GM12878 (cell line): ENCODE results near the gene TPGS1. TPM values are rescaled to one million over a fixed set of nuclear protein-coding genes. Genes with fewer than 3 reads are reported as not detected.

ENCODE experiments used
- ATAC-seq: fragments of 200-7000 bp; cut with Tn5 transposase; 3 replicates; pipeline ENCODE4 v1.9.1; 2020; ENCODE audit warnings: mild to moderate bottlenecking, moderate library complexity
- BruUV-seq: library from RNA; stranded (reverse); fragments of 400-500 nt; replicated peaks from 2 replicates; lab custom pipeline; 2021; lab: Mats Ljungman, UMichigan
- CTCF ChIA-PET: fragments of 300-600 bp; sonication (Branson Sonifier 250); formaldehyde crosslinking; extraction: SDS; loops from one replicate; lab custom pipeline; 2021; ENCODE audit warnings: inconsistent platforms; lab: Yijun Ruan, JAX
- POLR2A ChIA-PET: fragments of 350-600 bp; formaldehyde crosslinking; extraction: SDS; loops from one replicate; lab custom pipeline; 2021; ENCODE audit warnings: inconsistent platforms; lab: Charles Lee
- RAD21 ChIA-PET: fragments of 300-600 bp; sonication (Branson Sonifier 250); formaldehyde crosslinking; loops from one replicate; lab custom pipeline; 2023; ENCODE audit warnings: antibody characterized with exemption; ENCODE audit not compliant: unreplicated experiment; lab: Charles Lee
- SMC1A ChIA-PET: fragments of 300-600 bp; sonication (Branson Sonifier 250); formaldehyde crosslinking; loops from one replicate; lab custom pipeline; 2023; ENCODE audit not compliant: unreplicated experiment, uncharacterized antibody; lab: Charles Lee
- DNase-seq: peaks from one replicate; pipeline ENCODE4 v3.0.0-alpha.2; 2011; ENCODE audit warnings: low read depth, low spot score
- FAIRE-seq: peaks from 3 replicates; lab custom pipeline; 2011; peaks lifted over from hg19 to GRCh38; lab: Jason Lieb, UNC
- H2AFZ ChIP-seq: 2 replicates; pipeline ENCODE4 v1.6.0; 2011; ENCODE audit warnings: low read depth, low read length, control low read depth; ENCODE audit not compliant: control insufficient read depth
- H3K27ac ChIP-seq: 2 replicates; pipeline ENCODE4 v1.5.1; 2011; ENCODE audit warnings: control low read depth; ENCODE audit not compliant: control insufficient read depth, insufficient read depth
- H3K27me3 ChIP-seq, 2 experiments: replicated peaks in 1 of 2; 2 replicates each; pipeline versions ENCODE4 v1.6.0 to v1.6.1; 2011; ENCODE audit warnings: low read length in 1 of 2; ENCODE audit not compliant: control insufficient read depth in 2 of 2, insufficient read depth in 2 of 2
- H3K36me3 ChIP-seq, 2 experiments: 2 replicates each; pipeline ENCODE4 v1.5.1; 2011; ENCODE audit warnings: low read length in 1 of 2; ENCODE audit not compliant: control insufficient read depth in 2 of 2, insufficient read depth in 2 of 2
- H3K4me1 ChIP-seq: 2 replicates; pipeline ENCODE4 v1.6.1; 2011; ENCODE audit warnings: mild to moderate bottlenecking, low read length, moderate library complexity, mixed read lengths; ENCODE audit not compliant: control insufficient read depth, insufficient read depth
- H3K4me2 ChIP-seq: 2 replicates; pipeline ENCODE4 v1.6.0; 2011; ENCODE audit warnings: control low read depth; ENCODE audit not compliant: control insufficient read depth, insufficient read depth
- H3K4me3 ChIP-seq: fragments of 200-600 bp; sonication (generic); 2 replicates; pipeline ENCODE4 v1.5.1; 2016
- H3K79me2 ChIP-seq: 2 replicates; pipeline ENCODE4 v1.6.0; 2011; ENCODE audit warnings: low read length; ENCODE audit not compliant: control insufficient read depth, insufficient read depth
- H3K9ac ChIP-seq: 2 replicates; pipeline ENCODE4 v1.8.0; 2011; ENCODE audit warnings: low read length, control low read depth, mixed read lengths; ENCODE audit not compliant: control insufficient read depth, insufficient read depth
- H3K9me3 ChIP-seq: replicated peaks from 3 replicates; pipeline ENCODE4 v1.5.1; 2011; ENCODE audit warnings: mild to moderate bottlenecking, low read length; ENCODE audit not compliant: control insufficient read depth, insufficient read depth
- H4K20me1 ChIP-seq: 2 replicates; pipeline ENCODE4 v1.6.0; 2011; ENCODE audit not compliant: control insufficient read depth, insufficient read depth
- HCFC1 ChIP-seq: fragments of 150-350 bp; IDR thresholded peaks from 2 replicates; pipeline ENCODE4 v1.6.1; 2014; ENCODE audit warnings: low read length
- IKZF2 ChIP-seq, 2 experiments: fragments of 450-650 bp; IDR thresholded peaks; 2 replicates each; pipeline ENCODE4 v1.6.1; 2017; ENCODE audit warnings: mild to moderate bottlenecking in 2 of 2, moderate library complexity in 2 of 2
- IRF4 ChIP-seq: IDR thresholded peaks from 2 replicates; pipeline ENCODE4 v1.6.1; 2011; ENCODE audit warnings: low read depth, low read length
- PAX5 ChIP-seq: IDR thresholded peaks from 2 replicates; pipeline ENCODE4 v1.6.1; 2011; ENCODE audit warnings: low read depth, low read length, borderline replicate concordance
- RB1 ChIP-seq: fragments of 450-650 bp; formaldehyde crosslinking; IDR thresholded peaks from 2 replicates; pipeline ENCODE4 v1.6.1; 2017; ENCODE audit warnings: mild to moderate bottlenecking, borderline replicate concordance
- ZSCAN29 ChIP-seq: fragments of 450-650 bp; IDR thresholded peaks from 2 replicates; pipeline ENCODE4 v1.6.1; 2017; ENCODE audit warnings: mild to moderate bottlenecking, moderate library complexity
- WGBS: methylation state at CpG from one replicate; pipeline ENCODE4 v1.1.6; 2016; ENCODE audit warnings: low lambda C conversion rate; ENCODE audit not compliant: insufficient replicate concordance, insufficient coverage; ENCODE audit errors: missing lambda C conversion rate; 5-methylcytosine and 5-hydroxymethylcytosine counted together
- in situ Hi-C: fragments of 300-500 bp; cut with MboI; formaldehyde crosslinking; loops from 9 replicates; pipeline ENCODE4 v1.14.3; 2018; ENCODE audit warnings: mixed read lengths
- intact Hi-C: fragments of 100-400 bp; cut with micrococcal nuclease; formaldehyde crosslinking; loops from one replicate; pipeline ENCODE4 v1.14.2; 2022; ENCODE audit not compliant: unreplicated experiment
- polyA plus RNA-seq, 11 experiments: library from polyadenylated mRNA; depleted of rRNA in 4 of 11; unstranded in 6 of 11; stranded (reverse) in 5 of 11; fragments of >200 nt; fragmentation: Nextera tagmentation in 4 of 11; fragmentation: Illumina TruSeq in 1 of 11; extraction: Ambion mirVana in 4 of 11; extraction: Trizol in 1 of 11; gene quantifications; 1 replicate in 1 of 11; 2 replicates in 10 of 11; pipeline versions ENCODE4 v1.2.1 to v1.2.3, GENCODE V29; 2011 to 2016; ENCODE audit warnings: inconsistent platforms in 2 of 11, missing spikeins in 2 of 11, low read depth in 1 of 11
- total RNA-seq, 4 experiments: library from RNA; depleted of rRNA in 3 of 4; stranded (reverse); fragments of >200 nt in 3 of 4; fragmentation: Illumina TruSeq in 1 of 4; extraction: Trizol in 1 of 4; gene quantifications; 2 replicates each; pipeline versions ENCODE4 v1.2.1 to v1.2.3, GENCODE V29; 2013 to 2021
- TF ChIP-seq, protein P1 (sequence below): fragments of 150-350 bp; IDR thresholded peaks from 2 replicates; pipeline ENCODE4 v1.6.1; 2016; ENCODE audit warnings: low read depth, low read length
- TF ChIP-seq, protein P2 (sequence below): fragments of 450-650 bp; IDR thresholded peaks from 2 replicates; pipeline ENCODE4 v1.6.1; 2016; ENCODE audit warnings: mild to moderate bottlenecking, moderate library complexity, borderline replicate concordance

The TPGS1 gene
- total and polyA plus RNA-seq, 10 of the 15 experiments (the other 5 are each of a cell fraction or from before 2014, with no cell fraction given): 0.24 to 24.7 (median 7.7) TPM; not detected in 2

DNA sequence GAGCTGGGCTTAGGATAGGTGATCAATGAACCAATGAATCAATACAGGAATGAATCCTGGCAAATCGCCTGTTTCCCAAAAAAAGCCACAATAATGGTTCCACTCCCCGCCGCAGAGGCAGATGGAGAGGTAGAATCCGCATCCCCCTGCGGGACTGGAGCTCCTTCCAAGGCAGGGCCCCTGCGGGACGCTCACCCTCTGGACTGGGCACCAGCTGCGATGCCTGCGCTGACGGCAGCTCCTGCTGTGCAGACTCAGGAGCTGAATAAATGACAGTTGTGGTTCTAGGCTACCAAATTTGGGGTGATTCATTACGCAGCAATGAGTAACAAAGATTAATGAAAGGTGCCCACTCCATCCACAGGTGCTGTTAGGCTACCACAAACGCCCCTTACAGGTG is 15.4 kb downstream of the TPGS1 start:
- H3K27me3 ChIP-seq: no peaks in the 10 kb centered on the region
- WGBS: 74% methylated on average over 12 of the region's 12 CpGs
- no peak for FAIRE-seq
- H3K4me1 ChIP-seq: no peaks in the 10 kb centered on the region
- H4K20me1 ChIP-seq: no peaks in the 10 kb centered on the region
- intact Hi-C loops: no loop called here
- in situ Hi-C loops: no loop called here
- TF ChIP-seq ZSCAN29 (no peak), PAX5 (no peak), RB1 (no peak), IKZF2 (IDR thresholded peaks at IDR 0.05) (no peak), HCFC1 (no peak), IRF4 (no peak)
- TF ChIP-seq, protein P1, sequence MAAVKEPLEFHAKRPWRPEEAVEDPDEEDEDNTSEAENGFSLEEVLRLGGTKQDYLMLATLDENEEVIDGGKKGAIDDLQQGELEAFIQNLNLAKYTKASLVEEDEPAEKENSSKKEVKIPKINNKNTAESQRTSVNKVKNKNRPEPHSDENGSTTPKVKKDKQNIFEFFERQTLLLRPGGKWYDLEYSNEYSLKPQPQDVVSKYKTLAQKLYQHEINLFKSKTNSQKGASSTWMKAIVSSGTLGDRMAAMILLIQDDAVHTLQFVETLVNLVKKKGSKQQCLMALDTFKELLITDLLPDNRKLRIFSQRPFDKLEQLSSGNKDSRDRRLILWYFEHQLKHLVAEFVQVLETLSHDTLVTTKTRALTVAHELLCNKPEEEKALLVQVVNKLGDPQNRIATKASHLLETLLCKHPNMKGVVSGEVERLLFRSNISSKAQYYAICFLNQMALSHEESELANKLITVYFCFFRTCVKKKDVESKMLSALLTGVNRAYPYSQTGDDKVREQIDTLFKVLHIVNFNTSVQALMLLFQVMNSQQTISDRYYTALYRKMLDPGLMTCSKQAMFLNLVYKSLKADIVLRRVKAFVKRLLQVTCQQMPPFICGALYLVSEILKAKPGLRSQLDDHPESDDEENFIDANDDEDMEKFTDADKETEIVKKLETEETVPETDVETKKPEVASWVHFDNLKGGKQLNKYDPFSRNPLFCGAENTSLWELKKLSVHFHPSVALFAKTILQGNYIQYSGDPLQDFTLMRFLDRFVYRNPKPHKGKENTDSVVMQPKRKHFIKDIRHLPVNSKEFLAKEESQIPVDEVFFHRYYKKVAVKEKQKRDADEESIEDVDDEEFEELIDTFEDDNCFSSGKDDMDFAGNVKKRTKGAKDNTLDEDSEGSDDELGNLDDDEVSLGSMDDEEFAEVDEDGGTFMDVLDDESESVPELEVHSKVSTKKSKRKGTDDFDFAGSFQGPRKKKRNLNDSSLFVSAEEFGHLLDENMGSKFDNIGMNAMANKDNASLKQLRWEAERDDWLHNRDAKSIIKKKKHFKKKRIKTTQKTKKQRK: no peak
- TF ChIP-seq, protein P2, sequence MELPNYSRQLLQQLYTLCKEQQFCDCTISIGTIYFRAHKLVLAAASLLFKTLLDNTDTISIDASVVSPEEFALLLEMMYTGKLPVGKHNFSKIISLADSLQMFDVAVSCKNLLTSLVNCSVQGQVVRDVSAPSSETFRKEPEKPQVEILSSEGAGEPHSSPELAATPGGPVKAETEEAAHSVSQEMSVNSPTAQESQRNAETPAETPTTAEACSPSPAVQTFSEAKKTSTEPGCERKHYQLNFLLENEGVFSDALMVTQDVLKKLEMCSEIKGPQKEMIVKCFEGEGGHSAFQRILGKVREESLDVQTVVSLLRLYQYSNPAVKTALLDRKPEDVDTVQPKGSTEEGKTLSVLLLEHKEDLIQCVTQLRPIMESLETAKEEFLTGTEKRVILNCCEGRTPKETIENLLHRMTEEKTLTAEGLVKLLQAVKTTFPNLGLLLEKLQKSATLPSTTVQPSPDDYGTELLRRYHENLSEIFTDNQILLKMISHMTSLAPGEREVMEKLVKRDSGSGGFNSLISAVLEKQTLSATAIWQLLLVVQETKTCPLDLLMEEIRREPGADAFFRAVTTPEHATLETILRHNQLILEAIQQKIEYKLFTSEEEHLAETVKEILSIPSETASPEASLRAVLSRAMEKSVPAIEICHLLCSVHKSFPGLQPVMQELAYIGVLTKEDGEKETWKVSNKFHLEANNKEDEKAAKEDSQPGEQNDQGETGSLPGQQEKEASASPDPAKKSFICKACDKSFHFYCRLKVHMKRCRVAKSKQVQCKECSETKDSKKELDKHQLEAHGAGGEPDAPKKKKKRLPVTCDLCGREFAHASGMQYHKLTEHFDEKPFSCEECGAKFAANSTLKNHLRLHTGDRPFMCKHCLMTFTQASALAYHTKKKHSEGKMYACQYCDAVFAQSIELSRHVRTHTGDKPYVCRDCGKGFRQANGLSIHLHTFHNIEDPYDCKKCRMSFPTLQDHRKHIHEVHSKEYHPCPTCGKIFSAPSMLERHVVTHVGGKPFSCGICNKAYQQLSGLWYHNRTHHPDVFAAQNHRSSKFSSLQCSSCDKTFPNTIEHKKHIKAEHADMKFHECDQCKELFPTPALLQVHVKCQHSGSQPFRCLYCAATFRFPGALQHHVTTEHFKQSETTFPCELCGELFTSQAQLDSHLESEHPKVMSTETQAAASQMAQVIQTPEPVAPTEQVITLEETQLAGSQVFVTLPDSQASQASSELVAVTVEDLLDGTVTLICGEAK: no peak
- no peak for ATAC-seq
- H3K9me3 ChIP-seq: no peaks in the 10 kb centered on the region
- BruUV-seq: no TSS peak
- no peak overlapping the region for H2AFZ ChIP-seq
- no peaks in the 10 kb centered on the region for H3K36me3 ChIP-seq
- POLR2A ChIA-PET: no interaction called here
- RAD21 ChIA-PET: no interaction called here
- H3K9ac ChIP-seq: no peak overlapping the region
- no peak for DNase-seq
- CTCF ChIA-PET: interaction anchor here (1.6 to 2.3 kb wide), 2 partner anchors 12 to 16 kb away, joined by 7 to 9 read pairs; no protein-coding TSS in a partner anchor
- no peak overlapping the region for H3K4me3 ChIP-seq
- SMC1A ChIA-PET: no interaction called here
- no peak overlapping the region for H3K27ac ChIP-seq
- H3K79me2 ChIP-seq: no peaks in the 10 kb centered on the region
- no peak overlapping the region for H3K4me2 ChIP-seq
